Measurements from ENCODE around the gene KIF26A. TPM values are rescaled to one million over a fixed set of nuclear protein-coding genes. Genes with fewer than 3 reads are reported as not detected.

Gene KIF26A
- total RNA-seq, 1 donor from 2014 or later, result not detected

DNA sequence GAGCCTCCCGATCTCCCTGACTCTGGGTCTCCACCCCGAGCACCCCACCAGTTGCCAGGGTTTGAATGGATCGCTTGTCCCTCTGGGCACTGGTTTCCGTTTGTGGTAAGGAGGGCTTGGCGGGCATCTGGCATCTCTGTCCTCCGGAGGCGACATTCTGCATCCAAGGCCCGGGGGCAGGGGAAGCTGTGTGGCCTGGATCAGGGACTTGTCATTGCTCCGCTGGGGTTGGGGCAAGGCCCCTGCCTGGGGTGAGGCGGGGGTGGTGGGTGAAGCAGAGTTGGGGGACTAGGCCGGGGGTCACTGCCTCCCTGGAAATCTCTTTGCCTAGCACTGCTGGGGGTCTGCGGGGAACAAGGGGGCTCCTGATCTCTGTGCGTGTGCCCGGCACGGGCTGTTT lies 30.2 kb downstream of the KIF26A start:
- POLR2A ChIA-PET, result no interaction called here
- CTCF ChIA-PET, result no interaction called here
- ATAC-seq (ENCODE audit: low read depth), result no peak
- Mint-ChIP-seq H3K4me3 (no peak overlapping the region), H3K4me1 (no peaks in the 10 kb centered on the region), H3K27me3 (no peaks in the 10 kb centered on the region), H3K36me3 (ENCODE audit: low read depth) (no peaks in the 10 kb centered on the region), H3K27ac (no peak overlapping the region), H3K9me3 (no peaks in the 10 kb centered on the region)
- DNase-seq, result no peak
- intact Hi-C loops (cut with micrococcal nuclease), result no loop called here
- TF ChIP-seq, protein P1, sequence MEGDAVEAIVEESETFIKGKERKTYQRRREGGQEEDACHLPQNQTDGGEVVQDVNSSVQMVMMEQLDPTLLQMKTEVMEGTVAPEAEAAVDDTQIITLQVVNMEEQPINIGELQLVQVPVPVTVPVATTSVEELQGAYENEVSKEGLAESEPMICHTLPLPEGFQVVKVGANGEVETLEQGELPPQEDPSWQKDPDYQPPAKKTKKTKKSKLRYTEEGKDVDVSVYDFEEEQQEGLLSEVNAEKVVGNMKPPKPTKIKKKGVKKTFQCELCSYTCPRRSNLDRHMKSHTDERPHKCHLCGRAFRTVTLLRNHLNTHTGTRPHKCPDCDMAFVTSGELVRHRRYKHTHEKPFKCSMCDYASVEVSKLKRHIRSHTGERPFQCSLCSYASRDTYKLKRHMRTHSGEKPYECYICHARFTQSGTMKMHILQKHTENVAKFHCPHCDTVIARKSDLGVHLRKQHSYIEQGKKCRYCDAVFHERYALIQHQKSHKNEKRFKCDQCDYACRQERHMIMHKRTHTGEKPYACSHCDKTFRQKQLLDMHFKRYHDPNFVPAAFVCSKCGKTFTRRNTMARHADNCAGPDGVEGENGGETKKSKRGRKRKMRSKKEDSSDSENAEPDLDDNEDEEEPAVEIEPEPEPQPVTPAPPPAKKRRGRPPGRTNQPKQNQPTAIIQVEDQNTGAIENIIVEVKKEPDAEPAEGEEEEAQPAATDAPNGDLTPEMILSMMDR (IDR thresholded peaks at IDR 0.05), result no peak

DNA sequence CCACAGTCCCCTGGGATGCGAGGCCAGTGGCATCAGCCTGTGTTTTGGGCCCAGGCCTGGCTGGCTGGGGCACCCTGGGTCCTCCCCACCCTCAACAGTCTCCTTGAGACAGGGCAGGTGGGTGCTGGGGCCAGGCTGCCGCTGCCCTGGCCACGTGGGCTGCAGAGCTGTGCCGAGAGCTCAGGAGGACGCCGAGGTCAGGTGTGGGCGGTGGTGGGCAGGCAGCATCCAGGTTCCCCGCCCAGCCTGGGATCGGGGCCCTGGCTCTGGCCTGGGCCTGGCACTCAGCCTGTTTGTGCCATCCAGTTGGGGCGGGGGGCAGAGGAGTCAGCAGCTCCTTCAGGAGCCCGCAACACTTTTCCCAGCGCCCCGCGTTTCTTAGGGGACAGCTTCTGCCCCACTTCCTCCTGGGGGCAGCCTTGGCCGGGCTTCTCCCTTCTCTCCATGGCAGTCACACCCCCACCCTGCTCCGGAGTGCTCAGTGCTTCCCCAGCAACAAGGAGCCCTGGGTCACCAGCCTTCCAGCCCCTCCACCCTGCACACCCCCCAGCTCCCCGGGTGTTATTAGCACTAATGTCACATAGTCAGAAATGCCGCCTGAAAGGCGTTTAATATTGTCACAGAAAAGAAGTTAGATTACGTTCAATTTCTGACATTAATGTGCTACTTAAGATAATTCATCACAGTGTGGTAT lies 30.8 kb downstream of the KIF26A start:
- Mint-ChIP-seq H3K36me3 (ENCODE audit: low read depth) (no peaks in the 10 kb centered on the region), H3K4me1 (no peaks in the 10 kb centered on the region), H3K4me3 (no peak overlapping the region), H3K27ac (no peak overlapping the region), H3K9me3 (no peaks in the 10 kb centered on the region), H3K27me3 (no peaks in the 10 kb centered on the region)
- ATAC-seq (ENCODE audit: low read depth) (no peak), DNase-seq (no peak)
- CTCF ChIA-PET, result no interaction called here
- TF ChIP-seq, protein P1 (IDR thresholded peaks at IDR 0.05), result no peak
- intact Hi-C loops (cut with micrococcal nuclease), result no loop called here
- POLR2A ChIA-PET, result no interaction called here

DNA sequence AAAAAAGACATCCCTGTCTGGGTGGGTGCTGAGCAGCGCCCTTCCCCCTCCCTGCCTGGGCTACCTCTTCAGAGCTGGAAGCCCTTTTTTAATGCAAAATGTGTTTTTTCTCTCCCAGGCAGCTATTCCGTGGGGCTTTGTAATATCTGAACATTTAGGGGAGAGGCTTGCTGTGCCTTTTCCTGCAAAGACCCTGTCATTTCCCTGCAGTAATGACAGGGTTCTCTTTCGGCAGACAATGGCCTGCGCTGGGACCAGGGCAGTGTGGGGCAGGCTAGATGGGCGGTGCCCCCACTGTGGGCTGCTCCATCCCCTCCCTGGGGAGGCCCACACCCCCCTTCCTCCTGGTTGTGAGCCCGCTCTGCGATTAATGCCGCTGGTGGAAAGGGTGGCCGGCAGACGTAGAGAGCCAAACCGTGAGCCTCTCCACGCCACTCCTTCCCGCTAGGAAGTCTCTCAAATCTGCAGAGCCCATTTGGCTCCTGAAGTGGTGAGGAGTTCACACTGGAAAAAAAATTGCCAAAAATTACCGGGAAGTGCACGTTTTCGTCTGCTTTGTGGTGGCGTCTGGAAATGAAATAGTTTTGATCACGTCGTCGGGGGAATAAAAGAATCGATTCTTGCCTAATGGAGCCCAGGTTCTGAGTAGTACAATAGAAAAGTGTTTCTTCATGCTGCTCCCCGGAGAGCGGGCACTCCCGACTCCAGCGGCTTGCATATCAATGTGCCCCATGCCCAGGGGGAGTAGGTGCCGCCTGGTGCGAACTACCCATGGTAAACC lies 31.5 kb downstream of the KIF26A start:
- ChIA-PET CTCF (no interaction called here), POLR2A (no interaction called here)
- DNase-seq (no peak), ATAC-seq (ENCODE audit: low read depth) (no peak)
- Mint-ChIP-seq H3K9me3 (no peaks in the 10 kb centered on the region), H3K4me3 (no peak overlapping the region), H3K27me3 (no peaks in the 10 kb centered on the region), H3K27ac (no peak overlapping the region), H3K4me1 (no peaks in the 10 kb centered on the region), H3K36me3 (ENCODE audit: low read depth) (no peaks in the 10 kb centered on the region)
- intact Hi-C loops (cut with micrococcal nuclease), result no loop called here
- TF ChIP-seq, protein P1 (IDR thresholded peaks at IDR 0.05), result no peak

DNA sequence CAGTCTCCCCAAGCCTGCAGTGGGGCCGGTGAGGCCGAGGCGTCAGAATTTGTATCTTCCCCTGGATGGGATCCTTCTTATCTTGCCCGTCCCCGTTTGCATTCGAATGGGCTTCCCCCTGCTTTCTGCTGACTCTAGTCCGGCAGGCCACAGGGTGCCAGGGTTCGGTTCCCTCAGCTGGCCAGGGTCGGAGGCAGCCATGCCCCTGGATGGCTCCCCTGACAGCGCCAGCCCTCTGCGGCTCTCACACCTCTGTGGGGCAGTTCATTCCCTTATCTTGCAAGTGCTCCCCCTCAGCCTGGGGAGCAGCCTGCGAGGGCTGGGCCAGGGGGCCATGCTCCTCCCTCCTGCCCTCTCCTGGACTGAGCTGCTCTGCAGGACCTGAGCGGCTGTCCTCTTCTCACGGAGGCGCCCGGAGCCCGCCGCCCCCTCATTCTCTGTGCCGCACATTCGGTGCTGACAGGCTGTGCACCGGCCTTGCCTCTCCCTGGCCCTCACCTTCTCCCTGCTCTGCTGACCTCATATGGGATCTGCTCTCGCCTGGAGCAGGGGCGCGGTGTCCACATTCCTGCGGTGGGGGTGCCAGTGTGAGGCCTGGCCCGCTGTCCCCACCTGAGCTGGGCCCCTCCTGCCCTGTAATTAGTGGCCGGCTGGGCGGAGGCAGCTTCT lies 32.8 kb downstream of the KIF26A start:
- CTCF ChIA-PET, result no interaction called here
- Mint-ChIP-seq H3K9me3 (no peaks in the 10 kb centered on the region), H3K27me3 (no peaks in the 10 kb centered on the region), H3K4me1 (no peaks in the 10 kb centered on the region), H3K27ac (no peak overlapping the region), H3K36me3 (ENCODE audit: low read depth) (no peaks in the 10 kb centered on the region), H3K4me3 (no peak overlapping the region)
- TF ChIP-seq, protein P1 (IDR thresholded peaks at IDR 0.05), result no peak
- intact Hi-C loops (cut with micrococcal nuclease), result no loop called here
- ATAC-seq (ENCODE audit: low read depth) (no peak), DNase-seq (no peak)
- POLR2A ChIA-PET, result no interaction called here

DNA sequence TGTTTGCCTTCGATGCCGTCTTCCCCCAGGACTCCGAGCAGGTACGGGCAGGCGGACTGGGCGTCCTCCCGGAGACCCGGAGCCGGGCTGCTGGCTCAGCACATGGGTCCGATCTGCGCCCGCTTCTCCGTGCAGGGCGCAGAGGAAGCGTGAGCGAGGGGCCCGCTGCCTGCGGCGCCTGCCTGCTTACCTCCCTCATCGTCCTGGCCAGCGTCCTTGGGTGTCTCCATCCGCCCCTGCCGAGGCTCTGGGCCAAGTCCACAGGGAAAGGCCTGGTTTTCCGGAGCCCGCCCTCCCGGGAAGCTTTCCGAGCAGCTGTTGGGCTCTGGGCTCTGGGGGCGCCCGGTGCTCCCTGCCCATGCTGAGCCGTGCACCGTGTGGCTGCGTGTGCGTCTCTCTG lies 33.5 kb downstream of the KIF26A start:
- ChIA-PET CTCF (no interaction called here), POLR2A (no interaction called here)
- TF ChIP-seq, protein P1 (IDR thresholded peaks at IDR 0.05), result no peak
- no peaks in the 10 kb centered on the region for H3K4me1 Mint-ChIP-seq
- H3K9me3 Mint-ChIP-seq, result no peaks in the 10 kb centered on the region
- no peak overlapping the region for H3K4me3 Mint-ChIP-seq
- no peaks in the 10 kb centered on the region for H3K36me3 Mint-ChIP-seq (ENCODE audit: low read depth)
- intact Hi-C loops (cut with micrococcal nuclease), result no loop called here
- DNase-seq, result no peak
- no peaks in the 10 kb centered on the region for H3K27me3 Mint-ChIP-seq
- no peak for ATAC-seq (ENCODE audit: low read depth)
- H3K27ac Mint-ChIP-seq, result no peak overlapping the region

All from activated B cell treated with CpG ODN at 0.5 μM for 24 hours (primary cell).